NCI-H2029 treated with DMSO at 0.1 percent for 48 hours (cell line): ENCODE measurements around the gene DENND5A.
A peak's percentile ranks its signal among the peaks of the same experiment; 100 is the strongest.
"Not testable (repeated sequence)": the region's sequence is repeated elsewhere in the genome, so short reads cannot be mapped to it uniquely, and the experiment has no call there.

Experiments
- DNase-seq: peaks from one replicate; lab custom pipeline; 2025; lab: John Stamatoyannopoulos, UW

The DENND5A gene

DNA sequence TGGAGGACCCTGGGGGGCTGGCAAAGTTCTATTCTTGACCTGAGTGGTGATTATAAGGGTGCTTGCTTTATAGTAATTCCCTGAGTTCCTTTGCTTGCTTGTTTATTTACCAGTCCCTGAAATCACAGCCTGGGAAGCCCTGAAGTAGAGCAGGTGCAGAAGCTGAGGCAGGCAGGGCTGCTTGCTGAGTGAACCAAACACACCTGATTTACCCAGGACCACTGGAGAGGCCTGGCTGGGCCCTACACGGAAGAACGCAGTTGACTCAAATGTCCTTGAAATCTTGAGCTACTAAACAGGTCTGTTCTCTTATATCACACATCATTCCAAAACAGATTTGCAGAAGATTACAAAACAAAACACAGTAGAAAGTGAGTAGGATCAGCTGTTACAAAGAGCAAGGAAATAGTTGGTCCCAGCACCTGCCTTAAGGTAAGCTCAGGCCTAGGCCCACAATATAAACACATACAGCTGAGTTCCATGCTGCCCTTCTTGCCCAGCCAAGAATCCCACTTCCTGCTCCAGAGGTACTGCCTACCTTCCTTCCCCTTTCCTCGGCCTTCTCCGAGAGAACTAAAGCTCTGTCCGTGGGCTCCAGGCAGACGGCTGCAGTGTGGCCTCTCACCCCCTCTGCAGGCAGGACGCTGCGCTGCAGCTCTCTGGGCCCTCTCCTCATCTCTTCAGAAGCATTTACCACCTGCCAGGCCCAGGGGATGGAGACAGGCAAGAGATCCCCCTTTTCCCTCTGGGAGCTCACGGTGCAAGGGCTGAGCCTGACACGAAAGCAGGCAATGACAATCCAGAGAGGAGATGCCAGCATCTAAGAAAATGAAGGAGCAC, 127.6 kb downstream of the DENND5A start:
- DNase-seq = peak; percentile 97

DNA sequence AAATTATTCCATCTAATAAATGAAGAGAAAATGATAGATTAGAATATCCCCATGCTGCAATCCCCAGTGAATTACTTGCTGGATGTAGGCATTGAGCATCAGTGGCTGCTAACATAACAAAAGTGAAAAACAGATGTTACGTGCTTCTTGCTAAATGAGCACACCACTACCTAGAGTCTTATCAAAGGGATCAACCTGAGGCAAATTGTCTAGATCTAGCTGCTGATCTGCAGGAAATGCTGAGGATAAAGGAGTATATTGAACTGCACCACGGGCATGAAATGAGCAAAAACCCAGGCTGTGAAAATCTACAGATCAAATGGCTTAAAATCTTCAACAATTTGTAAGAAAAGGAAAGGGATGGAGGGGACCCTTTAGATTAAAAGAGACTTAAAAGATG, 128.4 kb downstream of the DENND5A start:
- DNase-seq = no peak

DNA sequence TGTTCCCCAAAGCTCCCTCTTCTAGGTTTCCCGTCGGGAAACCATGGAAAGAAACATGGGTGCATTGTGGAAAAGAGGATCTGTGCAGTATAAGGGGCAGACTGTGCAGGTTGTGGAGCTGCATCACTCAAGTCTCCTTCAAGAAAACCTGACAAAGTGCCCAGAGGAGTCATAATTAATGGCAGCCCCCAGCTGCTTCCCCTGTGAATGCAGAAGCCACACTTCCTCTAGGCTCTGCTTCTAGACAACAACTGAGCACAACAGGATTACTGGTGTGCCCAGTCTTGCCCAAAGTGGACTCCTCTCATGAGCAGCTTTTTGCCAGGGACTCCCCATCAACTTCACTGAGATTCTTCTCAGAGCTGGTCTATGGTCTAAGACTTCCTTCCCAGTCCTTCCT, 131.2 kb downstream of the DENND5A start:
- DNase-seq = no peak

DNA sequence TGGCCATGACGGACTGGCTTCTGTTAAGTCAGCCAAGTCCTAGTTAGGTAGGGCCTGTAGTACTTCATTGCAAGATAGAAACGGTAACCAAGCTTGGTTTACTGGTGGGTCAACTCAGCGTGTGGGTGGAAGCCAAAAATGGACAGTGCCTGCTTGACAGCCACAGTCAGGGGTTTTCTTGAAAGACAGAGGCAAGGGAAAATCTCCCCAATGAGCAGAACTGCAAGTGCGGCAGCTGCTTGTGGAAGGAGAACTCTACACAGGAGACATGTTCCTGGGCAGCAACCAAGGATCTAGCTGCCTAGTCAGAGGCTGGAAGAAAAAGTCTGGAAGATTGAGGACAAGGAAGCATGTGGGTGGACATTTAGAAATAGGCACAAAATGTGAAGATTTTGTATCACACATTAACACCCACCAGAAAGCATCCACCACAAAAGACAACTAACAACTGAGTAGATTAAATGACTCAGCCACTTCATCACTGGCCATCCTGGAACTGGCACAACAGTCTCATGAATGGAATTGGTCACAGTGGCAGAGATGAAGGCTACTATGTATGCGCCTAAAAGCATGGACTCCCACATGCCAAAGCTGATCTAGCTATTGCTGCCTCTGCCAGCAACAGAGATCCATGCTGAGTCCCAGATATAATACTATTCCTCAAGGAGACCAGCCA, 132.8 kb downstream of the DENND5A start:
- no peak for DNase-seq

DNA sequence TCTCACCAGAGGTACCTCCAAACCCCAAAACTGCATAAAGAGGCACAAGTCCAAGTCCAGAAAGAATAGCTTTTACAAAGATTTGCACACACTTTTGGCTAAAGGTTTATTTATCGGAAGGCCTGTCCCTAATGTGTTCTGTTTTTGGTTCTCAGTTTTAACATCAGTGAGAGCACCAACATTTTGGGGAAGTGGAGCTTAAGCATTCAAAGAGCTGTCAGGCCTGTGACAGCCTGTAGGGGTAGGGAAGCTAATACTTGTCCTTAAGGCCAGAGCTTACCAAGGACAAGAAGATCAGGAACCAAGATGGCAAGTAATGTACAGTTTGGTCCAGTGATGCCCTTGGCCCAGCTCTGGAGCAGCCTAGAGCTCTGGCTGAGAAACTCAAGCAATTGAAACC, 134.9 kb downstream of the DENND5A start:
- no peak for DNase-seq

DNA sequence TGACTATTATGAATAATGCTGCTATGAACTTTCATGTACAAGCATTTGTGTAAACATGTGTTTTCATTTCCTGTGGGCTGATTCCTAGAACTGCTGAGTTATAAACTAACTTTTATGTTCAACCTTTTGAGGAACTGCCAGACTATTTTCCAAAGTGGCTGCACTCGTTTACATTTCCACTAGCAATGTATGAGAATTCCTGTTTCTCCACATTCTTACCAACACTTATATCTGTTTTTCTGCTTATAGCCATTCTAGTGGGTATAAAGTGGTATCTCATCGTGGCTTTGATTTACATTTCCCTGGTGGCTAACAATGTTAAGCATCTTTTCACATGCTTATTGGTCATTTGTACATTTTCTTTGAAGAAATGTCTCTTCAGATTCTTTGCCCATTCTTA, 138.5 kb downstream of the DENND5A start:
- DNase-seq = no peak

DNA sequence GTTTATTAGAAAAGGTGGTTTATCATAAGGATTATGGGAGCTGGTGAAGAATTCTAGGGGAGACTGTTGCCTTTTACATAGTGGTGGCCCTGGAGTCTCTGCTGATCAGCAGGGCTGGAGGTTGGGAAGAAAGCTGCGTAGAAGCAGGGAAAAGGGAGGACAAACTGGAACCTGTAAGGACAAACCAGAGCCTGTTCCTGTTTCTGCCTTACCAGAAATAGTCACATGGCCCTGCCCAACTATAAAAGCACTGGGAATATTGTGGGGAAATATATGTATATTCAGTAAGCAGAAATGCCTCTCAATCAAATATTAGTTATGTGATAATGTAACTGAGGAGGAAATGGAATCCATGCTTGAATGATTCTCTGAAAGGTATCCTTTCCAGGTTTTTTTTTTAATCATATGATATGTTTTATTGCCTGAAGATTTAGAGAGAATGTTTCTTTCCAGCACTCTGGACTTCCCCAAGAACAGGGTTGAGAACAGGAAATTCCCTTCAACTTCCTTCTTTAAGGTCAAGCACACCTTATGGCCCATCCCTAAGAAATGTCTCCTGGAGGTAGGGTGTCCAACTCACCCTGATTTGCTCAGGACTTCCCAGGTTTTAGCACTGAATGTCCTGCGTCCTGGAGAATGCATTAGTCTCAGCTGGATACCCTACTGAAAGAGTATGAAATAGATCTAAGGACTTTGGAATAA, 139.8 kb downstream of the DENND5A start:
- DNase-seq = no peak

DNA sequence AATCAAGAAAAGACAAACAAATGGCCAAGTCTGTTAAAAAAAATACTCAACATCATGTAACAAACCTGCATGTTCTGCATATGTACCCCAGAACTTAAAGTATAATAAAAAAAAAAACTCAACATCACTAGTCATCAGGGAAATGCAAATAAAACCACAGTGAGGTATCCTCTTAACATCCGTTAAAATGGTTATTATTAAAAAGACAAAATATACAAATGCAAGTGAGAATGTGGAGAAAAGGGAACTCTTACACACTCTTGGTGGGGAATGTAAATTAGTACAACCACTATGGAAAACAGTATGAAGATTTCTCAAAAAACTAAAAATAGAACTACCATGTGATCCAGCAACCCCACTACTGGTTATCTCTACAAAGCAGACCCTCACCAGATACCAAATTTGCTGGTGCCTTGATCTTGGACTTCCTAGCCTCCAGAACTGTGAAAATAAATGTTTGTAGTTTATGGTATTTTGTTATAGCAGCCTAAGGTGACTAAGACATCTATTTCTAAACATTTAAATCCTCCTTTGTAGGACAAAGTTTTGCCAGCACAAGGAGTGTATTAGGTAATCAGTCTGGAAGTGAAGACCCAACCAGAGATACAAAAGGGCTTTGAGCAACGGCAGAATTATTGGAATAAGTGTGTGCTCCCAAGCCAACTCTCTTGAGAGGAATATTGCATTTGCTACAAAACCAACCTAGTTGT, 141.4 kb downstream of the DENND5A start:
- no peak for DNase-seq

DNA sequence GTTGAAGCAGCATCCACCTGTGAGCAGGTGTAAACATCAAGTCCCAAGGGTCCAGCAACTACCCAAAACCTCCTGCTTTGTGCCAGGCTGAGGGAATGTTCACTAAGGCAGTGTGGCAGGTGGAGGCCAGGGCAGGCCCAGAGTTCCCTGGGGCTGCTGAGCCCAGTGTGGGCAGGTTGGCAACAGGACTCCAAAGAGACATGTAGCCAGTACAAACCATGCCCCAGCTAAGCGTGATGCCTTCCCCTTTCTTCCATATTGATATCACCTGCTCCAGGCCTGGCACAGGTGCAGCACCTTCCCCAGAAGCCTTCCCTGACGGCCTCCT, 143.7 kb downstream of the DENND5A start:
- no peak for DNase-seq

DNA sequence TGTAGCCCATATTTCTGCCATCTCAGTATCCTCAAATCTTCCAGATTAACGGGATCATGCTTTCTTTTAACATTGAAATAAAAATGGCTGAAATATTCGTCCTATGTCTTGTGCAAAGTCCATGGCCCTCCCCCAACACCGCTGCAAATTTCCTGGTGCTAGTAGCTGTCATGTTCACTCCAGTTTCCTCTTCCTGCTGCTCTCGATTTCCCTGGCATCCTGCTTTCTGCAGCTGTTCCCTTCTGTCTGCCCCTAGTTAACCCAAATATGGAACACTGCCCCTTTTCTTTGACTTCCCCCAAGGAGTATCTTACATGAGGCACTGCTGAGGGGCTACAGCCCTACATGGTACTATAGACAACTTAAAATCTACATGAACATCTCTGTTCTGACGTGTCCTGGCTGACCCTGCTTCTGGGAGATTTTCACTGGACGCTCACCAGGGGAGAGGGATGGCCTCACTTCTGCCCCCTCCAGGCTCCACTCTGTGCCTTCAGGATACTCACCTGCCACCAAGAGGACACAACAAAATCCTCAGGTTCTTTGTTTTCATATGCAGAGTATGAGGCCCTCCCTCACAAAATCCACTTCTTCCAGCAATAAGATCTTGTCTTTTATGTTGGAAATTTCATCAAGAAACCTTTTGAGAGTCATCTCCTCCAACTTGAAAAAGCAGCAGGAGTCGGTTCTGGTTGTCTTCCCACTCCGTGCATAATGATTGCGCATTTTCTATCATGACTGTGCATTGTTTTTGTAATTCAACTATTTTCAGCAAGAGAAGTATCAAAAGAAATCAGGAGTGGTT, 144.3 kb downstream of the DENND5A start:
- DNase-seq = no peak

DNA sequence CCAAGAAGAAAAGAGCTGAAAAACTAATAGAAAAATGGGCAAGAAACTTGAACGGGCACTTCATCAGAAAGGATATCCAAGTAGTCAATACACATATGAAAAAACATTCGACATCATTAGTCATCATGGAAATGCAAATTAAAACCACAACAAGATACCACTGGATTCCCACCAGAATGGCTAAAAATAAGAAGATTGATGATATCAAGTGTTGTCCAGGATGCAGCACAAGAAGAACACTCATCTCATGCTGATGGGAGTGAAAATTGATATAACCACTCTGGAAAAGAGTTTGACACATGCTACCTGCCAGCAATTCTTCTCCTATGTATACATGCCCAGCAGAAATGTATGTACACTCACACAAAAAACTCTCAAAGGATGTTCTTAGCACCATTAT, 146.9 kb downstream of the DENND5A start:
- DNase-seq = no peak

DNA sequence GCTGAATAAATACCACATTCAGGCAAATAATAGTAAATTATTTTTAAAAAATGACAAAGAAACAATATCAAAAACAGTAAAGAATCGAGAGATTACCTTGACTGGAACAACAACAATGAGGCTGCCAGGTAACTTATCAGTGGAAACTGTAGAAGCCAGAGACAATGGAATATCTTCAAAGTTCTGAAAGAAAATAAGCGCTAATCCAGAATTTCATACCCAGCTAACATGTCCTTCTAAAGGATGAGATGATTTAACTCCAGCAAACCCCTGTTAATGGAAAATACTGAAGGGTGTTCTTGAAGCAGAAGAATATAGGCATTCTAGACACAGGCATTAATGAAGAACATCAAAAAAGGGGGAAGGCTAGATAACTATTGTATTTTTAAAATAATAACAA, 153.1 kb downstream of the DENND5A start:
- no peak for DNase-seq

DNA sequence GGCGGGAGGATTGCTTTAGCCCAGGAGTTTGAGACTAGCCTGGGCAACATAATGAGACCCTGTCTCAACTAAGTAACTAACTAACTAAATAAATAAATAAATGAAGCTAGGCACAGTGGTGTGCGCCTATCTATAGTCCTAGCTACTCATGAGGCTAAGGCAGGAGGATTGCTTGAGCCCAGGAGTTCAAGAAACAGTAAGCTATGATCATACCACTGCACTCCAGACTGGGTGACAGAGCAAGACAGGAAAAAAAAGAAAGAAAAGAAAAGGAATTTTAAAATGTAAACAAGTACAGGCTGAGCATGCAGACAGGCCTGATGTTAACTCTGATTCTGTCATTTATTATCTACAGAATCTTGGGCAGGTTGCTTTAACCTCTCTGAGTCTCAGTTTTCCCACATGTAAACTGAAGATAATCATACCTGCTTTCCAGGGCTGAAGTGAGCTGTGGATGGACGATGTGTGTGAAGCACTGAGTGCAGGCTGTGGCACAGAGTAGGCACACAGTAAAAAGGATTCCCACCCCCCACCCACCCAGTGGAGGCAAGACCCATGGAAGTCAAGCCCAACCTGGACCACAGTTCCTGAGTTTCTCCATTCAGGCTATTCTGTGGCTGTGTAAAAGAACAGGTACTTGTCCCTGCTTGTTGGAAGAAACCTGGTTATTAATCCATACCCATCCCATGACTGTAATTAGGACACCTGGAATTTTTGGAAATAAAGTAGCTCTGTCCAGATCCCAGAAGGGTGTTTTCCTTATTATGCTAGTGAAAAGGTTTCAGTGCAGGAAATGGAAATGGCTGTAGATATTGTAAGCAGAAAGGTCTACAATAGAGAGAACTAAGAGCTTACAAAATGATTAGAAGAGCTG, 155.1 kb downstream of the DENND5A start:
- no peak for DNase-seq

DNA sequence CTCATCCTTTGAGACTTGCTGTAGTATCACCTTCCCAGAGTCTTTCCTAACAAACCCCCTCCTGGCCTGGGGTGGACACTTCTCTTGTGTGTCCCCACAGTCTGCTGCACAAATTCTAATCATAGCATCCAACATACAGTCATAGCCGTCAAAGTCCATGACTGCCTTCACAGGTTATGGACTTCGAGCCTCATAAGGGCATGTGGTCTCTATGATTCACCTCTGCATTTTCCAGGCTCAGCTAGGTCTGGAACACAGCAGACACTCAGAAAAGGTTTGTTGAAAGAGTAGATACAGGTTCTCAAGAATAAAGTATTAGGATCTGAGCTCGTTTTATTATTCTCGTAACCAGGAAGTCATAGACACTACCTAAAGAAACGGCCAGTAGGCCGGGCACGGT, 160.6 kb downstream of the DENND5A start:
- DNase-seq = no peak

DNA sequence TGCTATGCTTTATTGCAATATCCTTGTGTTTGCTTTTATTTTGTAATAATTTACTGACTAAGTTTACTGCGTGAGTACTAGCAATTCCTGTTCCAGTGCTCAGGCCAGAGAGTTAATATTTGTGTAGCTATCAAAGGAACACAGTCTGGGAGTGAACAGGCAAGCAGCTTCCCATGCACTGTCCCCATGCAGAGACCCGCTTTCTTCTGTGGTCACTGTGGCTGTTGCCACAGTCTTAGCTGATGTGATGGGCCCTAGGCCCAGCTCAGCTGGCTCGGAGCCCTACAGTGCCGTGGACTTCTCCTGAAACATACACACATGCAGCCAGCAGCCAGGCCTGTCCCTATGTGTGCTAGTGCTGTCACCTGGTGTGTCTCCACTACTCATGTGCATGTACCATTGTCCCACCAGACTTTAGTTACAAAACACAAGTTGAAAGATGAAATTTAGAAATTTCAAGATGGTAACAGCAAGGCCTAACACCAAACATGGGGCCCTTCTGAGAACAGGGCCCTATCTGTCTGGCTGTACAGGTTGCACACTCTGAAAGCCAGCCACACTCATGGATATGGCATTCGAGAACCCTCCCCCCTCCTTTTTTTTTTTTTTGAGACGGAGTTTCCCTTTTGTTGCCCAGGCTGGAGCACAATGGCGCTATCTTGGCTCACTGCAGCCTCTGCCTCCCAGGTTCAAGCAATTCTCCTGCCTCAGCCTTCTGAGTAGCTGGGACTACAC, 161.4 kb downstream of the DENND5A start:
- DNase-seq = no peak

DNA sequence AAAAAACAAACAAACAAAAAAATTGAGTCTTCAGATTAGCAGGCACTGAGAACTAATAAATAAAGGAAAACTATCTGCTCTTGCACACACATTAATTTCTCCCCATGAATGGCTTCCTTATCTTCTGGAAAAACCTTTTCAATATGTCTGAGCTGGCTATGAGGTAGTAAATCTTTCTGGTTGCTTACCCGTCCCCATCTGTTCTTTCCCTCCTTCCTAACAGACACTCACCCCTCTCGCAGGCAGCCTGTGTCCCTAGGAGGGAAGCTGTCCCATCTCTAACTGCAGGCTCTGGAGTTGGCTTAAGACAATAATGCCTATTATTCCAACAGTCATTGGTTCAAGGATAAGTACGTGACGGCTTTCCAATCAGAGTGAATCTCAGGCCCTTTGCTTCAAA, 165.5 kb downstream of the DENND5A start:
- DNase-seq = no peak

DNA sequence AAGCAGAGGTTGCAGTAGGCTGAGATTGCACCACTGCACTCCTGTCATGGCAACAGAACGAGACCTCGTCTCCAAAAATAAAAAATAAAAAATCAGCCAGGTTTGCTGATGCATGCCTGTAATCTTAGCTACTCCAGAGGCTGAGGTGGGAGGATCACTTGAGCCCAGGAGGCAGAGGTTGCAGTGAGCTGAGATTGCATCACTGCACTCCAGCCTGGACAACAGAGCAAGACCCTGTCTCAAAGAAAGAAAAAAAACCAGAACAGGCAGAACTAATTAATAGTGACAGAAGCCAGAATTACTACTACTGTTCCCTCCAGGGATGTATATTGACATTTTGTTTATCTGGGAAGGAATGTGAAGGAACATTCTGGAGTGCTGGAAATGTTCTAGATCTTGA, 166.7 kb downstream of the DENND5A start:
- DNase-seq = not testable (repeated sequence)

DNA sequence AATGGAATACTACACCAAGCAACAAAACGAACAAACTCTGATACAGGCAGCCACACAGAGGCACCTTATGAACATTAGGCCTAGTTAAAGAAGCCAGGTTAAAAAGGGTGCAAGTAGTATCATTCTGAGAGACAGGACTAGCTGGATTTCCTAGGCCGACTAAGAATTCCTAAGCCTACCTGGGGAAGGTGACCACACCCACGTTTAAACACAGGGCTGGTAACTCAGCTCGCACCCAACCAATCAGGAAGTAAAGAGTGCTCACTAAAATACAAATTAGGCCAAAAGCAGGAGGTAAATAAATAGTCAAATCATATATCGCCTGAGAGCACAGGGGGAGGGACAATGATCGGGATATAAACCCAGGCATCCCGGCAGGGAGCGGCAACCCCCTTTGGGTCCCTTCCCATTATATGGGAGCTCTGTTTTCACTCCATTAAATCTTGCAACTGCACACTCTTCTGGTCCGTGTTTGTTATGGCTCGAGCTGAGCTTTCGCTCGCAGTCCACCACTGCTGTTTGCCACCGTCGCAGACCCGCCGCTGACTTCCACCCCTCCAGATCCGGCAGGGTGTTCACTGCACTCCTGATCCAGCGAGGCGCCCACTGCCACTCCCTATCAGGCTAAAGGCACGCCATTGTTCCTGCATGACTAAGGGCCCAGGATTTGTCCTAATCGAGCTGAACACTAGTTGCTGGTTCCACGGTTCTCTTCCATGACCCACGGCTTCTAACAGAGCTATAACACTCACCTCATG, 167.8 kb downstream of the DENND5A start:
- DNase-seq = not testable (repeated sequence)

DNA sequence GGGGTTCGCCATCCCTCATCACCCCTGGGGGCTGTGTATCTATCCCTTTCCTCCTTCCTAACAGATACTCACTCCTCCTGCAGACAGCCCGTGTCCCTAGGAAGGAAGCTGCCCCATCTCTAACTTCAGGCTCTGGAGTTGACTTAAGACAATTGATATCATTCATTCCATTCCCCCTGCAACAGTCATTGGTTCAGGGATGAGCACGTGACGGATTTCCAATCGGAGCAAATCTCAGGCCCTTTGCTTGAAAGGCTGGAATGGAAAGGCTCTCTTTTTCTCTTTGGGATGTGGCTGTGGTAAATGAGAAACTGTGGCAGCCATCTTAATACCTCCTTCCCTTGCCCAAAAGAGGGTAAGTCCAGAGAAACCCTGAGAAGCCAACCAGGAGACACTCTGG, 168.7 kb downstream of the DENND5A start:
- DNase-seq = no peak
